Measurements from ENCODE around the gene CORO2A.

CORO2A gene

GRCh38 chr9:98164912-98165311, 27.5 kb downstream of the CORO2A start:
- DNase-seq, result no peak

GRCh38 chr9:98162613-98163012, 29.8 kb downstream of the CORO2A start:
- DNase-seq, result no peak

GRCh38 chr9:98161851-98162250, 30.6 kb downstream of the CORO2A start:
- DNase-seq, result no peak

GRCh38 chr9:98159790-98160189, 32.6 kb downstream of the CORO2A start:
- DNase-seq, result no peak

GRCh38 chr9:98159301-98159700, 33.1 kb downstream of the CORO2A start:
- no peak for DNase-seq

- DNase-seq, result no peak
Measured at GRCh38 chr9:98158071-98158831, 34.2 kb downstream of the CORO2A start.

- DNase-seq, result no peak
Measured at GRCh38 chr9:98157372-98157771, 35.1 kb downstream of the CORO2A start.

GRCh38 chr9:98154678-98155077, 37.8 kb downstream of the CORO2A start:
- no peak for DNase-seq

GRCh38 chr9:98152526-98152925, 39.9 kb downstream of the CORO2A start:
- DNase-seq, result no peak

GRCh38 chr9:98150721-98151120, 41.7 kb downstream of the CORO2A start:
- DNase-seq, result no peak

- DNase-seq, result no peak
Measured at GRCh38 chr9:98150164-98150563, 42.3 kb downstream of the CORO2A start.

- no peak for DNase-seq
Measured at GRCh38 chr9:98149422-98149821, 43.0 kb downstream of the CORO2A start.

- DNase-seq, result no peak
Measured at GRCh38 chr9:98148486-98148885, 44.0 kb downstream of the CORO2A start.

- DNase-seq, result no peak
Measured at GRCh38 chr9:98147582-98147981, 44.9 kb downstream of the CORO2A start.

GRCh38 chr9:98146101-98146991, 46.1 kb downstream of the CORO2A start:
- no peak for DNase-seq

GRCh38 chr9:98144631-98145030, 47.8 kb downstream of the CORO2A start:
- DNase-seq, result no peak

- no peak for DNase-seq
Measured at GRCh38 chr9:98144076-98144475, 48.4 kb downstream of the CORO2A start.

- no peak for DNase-seq
Measured at GRCh38 chr9:98142925-98143481, 49.4 kb downstream of the CORO2A start.

GRCh38 chr9:98142182-98142907, 50.1 kb downstream of the CORO2A start:
- DNase-seq, result no peak

GRCh38 chr9:98140503-98140902, 51.9 kb downstream of the CORO2A start:
- no peak for DNase-seq

- DNase-seq, result no peak
Measured at GRCh38 chr9:98136489-98136888, 55.9 kb downstream of the CORO2A start.

GRCh38 chr9:98135938-98136337, 56.5 kb downstream of the CORO2A start:
- no peak for DNase-seq

GRCh38 chr9:98135558-98135934, 56.9 kb downstream of the CORO2A start:
- no peak for DNase-seq
